Body of pancreas (tissue), 4 donors: ENCODE data around the gene CCDC43. TPM values are rescaled to one million over a fixed set of nuclear protein-coding genes. Genes with fewer than 3 reads are reported as not detected.
A peak's percentile ranks its signal among the peaks of the same experiment; 100 is the strongest.
"Not testable (repeated sequence)": the region's sequence is repeated elsewhere in the genome, so short reads cannot be mapped to it uniquely, and the experiment has no call there.

ENCODE experiments used
- ATAC-seq: fragments of 150-250 bp; one replicate; pipeline ENCODE4 v1.9.1; 2016
- DNase-seq, 4 donors: peaks; one replicate each; pipeline ENCODE4 v3.0.0-alpha.2; 2019
- H3K27ac ChIP-seq, 4 donors: fragments of 200-600 bp; sonication (generic); 1 replicate in 3 of 4; 2 replicates in 1 of 4; pipeline versions ENCODE4 v1.5.1 to v1.6.1; 2016 to 2019; ENCODE audit warnings: mild to moderate bottlenecking in 1 of 4, mixed read lengths in 1 of 4, moderate library complexity in 1 of 4
- H3K27me3 ChIP-seq, 2 donors: fragments of 200-600 bp; sonication (generic); one replicate each; pipeline ENCODE4 v1.6.0; 2016; ENCODE audit warnings: mild to moderate bottlenecking in 1 of 2
- H3K36me3 ChIP-seq, 2 donors: fragments of 200-600 bp; sonication (generic); replicated peaks in 1 of 2; 2 replicates each; pipeline ENCODE4 v1.5.1; 2016; ENCODE audit warnings: low read depth in 2 of 2; ENCODE audit not compliant: insufficient read depth in 1 of 2
- H3K4me1 ChIP-seq: fragments of 200-600 bp; sonication (generic); one replicate; pipeline ENCODE4 v1.6.0; 2016
- H3K4me3 ChIP-seq, 2 donors: fragments of 200-600 bp; sonication (generic); 1 replicate in 1 of 2; 2 replicates in 1 of 2; pipeline ENCODE4 v1.5.1; 2016 to 2019
- H3K9me3 ChIP-seq, 3 donors: fragments of 200-600 bp; sonication (generic); 1 replicate in 2 of 3; 2 replicates in 1 of 3; pipeline ENCODE4 v1.5.1; 2016
- POLR2A ChIP-seq, 3 donors: fragments of 450-650 bp; IDR thresholded peaks; one replicate each; pipeline ENCODE4 v1.6.1; 2016; ENCODE audit warnings: antibody characterized with exemption in 3 of 3, mild to moderate bottlenecking in 2 of 3
- WGBS, 2 donors: methylation state at CpG; one replicate each; pipeline ENCODE4 v1.1.5; 2017; 5-methylcytosine and 5-hydroxymethylcytosine counted together
- intact Hi-C: fragments of 100-400 bp; cut with DNase I; formaldehyde crosslinking; loops from one replicate; pipeline ENCODE4 v1.15.1; 2023
- total RNA-seq, 2 donors: library from RNA; depleted of rRNA; stranded (reverse); fragments of >200 nt; gene quantifications; one replicate each; pipeline ENCODE4 v1.1.0, GENCODE V29; 2016
- TF ChIP-seq, protein P1 (sequence below), 7 experiments: fragments of 450-650 bp in 4 of 7; fragments of 200-600 bp in 3 of 7; sonication (generic) in 3 of 7; IDR thresholded peaks; one replicate each; pipeline ENCODE4 v1.5.1; 2016 to 2019; ENCODE audit warnings: antibody characterized with exemption in 7 of 7

The CCDC43 gene
- total RNA-seq, 2 donors from 2014 or later = 5.9 to 7.0 TPM

DNA sequence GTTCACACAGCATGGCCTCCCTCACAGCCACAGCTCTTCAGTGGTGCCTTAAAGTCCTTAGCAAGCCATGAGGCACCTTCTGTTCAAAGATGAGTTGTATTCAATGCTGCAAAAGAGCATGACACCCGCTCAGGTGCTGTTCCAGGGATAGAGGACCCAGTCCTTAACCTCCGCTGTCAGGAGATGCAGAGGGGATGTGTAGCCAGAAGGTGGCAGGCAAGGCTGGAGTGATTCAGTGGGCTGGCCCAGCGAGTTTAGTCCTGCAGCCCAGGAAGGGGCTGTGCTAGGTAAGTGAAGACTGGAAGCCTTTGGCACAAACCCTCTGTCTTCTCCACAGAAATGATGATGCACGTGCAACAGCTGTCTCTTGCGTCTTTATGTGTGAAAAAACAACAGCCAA, 44.2 kb upstream of the CCDC43 start:
- H3K36me3 ChIP-seq = no peaks in the 10 kb centered on the region
- no peaks in the 10 kb centered on the region for H3K4me1 ChIP-seq
- ATAC-seq = no peak
- no peak overlapping the region for H3K27ac ChIP-seq
- TF ChIP-seq, protein P1, sequence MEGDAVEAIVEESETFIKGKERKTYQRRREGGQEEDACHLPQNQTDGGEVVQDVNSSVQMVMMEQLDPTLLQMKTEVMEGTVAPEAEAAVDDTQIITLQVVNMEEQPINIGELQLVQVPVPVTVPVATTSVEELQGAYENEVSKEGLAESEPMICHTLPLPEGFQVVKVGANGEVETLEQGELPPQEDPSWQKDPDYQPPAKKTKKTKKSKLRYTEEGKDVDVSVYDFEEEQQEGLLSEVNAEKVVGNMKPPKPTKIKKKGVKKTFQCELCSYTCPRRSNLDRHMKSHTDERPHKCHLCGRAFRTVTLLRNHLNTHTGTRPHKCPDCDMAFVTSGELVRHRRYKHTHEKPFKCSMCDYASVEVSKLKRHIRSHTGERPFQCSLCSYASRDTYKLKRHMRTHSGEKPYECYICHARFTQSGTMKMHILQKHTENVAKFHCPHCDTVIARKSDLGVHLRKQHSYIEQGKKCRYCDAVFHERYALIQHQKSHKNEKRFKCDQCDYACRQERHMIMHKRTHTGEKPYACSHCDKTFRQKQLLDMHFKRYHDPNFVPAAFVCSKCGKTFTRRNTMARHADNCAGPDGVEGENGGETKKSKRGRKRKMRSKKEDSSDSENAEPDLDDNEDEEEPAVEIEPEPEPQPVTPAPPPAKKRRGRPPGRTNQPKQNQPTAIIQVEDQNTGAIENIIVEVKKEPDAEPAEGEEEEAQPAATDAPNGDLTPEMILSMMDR (IDR thresholded peaks at IDR 0.05) = no peak
- no peak for TF ChIP-seq POLR2A (IDR thresholded peaks at IDR 0.05)
- no peak overlapping the region for H3K4me3 ChIP-seq
- DNase-seq = no peak
- H3K9me3 ChIP-seq = no peaks in the 10 kb centered on the region
- H3K27me3 ChIP-seq = no peaks in the 10 kb centered on the region
- intact Hi-C loops = no loop called here
- WGBS, 2 donors = 79 to 80% methylated on average over 3 to 5 of the region's 5 CpGs

DNA sequence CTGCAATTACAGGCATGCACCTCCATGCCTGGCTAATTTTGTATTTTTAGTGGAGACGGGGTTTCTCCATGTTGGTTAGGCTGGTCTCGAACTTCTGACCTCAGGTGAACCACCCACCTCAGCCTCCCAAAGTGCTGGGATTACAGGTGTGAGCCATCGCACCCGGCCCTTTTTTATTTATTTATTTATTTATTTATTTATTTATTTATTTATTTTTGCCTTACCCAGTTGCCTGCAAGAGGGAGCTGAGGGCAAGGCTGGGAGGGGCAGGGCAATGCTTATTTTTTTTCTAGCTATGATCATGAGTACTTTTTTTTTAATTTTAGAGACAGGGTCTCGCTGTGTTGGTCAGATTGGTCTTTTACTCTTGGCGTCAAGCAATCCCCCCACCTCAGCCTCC, 36.5 kb upstream of the CCDC43 start:
- DNase-seq, H3K4me3 ChIP-seq, H3K27ac ChIP-seq, H3K9me3 ChIP-seq, H3K36me3 ChIP-seq, ATAC-seq, H3K27me3 ChIP-seq, H3K4me1 ChIP-seq, intact Hi-C loops: not testable (repeated sequence)
- WGBS, 2 donors = 94 to 98% methylated on average over 5 to 6 of the region's 6 CpGs

DNA sequence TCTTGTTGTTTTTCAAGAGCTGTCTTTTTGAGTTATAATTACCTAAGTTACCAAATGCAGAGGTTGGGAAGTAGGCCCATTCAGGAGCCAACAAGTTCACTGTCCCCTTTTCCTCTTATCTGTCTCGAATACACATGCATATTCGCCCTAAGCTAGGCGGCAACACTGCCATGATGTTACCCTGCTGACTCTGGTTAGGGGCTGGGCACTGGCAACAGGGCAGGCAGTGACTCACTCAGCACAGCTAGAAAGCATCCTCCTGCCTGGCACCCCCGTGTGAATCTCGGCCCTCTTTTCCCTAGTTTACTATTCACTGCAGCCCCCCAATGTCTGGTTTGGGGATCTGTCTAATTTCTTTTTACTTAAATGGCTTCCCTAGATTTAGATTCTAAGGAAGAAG, 32.7 kb upstream of the CCDC43 start:
- ATAC-seq (no peak), DNase-seq (no peak)
- no peaks in the 10 kb centered on the region for H3K27me3 ChIP-seq
- H3K27ac ChIP-seq = no peak overlapping the region
- intact Hi-C loops = no loop called here
- H3K9me3 ChIP-seq = no peaks in the 10 kb centered on the region
- H3K4me1 ChIP-seq = no peaks in the 10 kb centered on the region
- no peak overlapping the region for H3K4me3 ChIP-seq
- 70 to 72% methylated on average over 5 of the region's 5 CpGs for WGBS, 2 donors
- H3K36me3 ChIP-seq = no peaks in the 10 kb centered on the region
- TF ChIP-seq POLR2A (IDR thresholded peaks at IDR 0.05) = no peak
- TF ChIP-seq, protein P1 (IDR thresholded peaks at IDR 0.05) = no peak

DNA sequence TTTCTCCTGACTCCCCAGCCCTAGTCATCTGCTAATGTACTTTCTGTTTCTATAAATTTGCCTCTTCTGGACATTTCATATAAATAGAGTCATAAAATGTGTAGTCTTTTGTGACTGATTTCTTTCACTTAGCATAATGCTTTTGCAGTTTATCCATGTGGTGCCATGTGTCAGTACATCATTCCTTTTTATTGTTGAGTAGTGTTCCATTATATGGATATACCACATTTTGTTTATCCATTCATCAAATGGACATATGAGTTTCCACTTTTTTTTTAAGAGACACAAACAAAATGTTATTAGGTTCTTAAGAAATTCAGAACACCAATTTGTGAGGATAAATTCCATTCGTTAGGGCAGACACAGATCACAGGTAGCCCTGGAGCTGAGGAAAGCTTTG, 29.9 kb upstream of the CCDC43 start:
- no peak for DNase-seq
- Histone ChIP-seq H3K4me1 (no peaks in the 10 kb centered on the region), H3K27ac (no peak overlapping the region), H3K9me3 (no peaks in the 10 kb centered on the region), H3K4me3 (no peak overlapping the region), H3K36me3 (no peaks in the 10 kb centered on the region), H3K27me3 (no peaks in the 10 kb centered on the region)
- TF ChIP-seq, protein P1 (IDR thresholded peaks at IDR 0.05) = no peak
- no peak for TF ChIP-seq POLR2A (IDR thresholded peaks at IDR 0.05)
- WGBS, 2 donors = 95 to 100% methylated on average over 1 of the region's 1 CpG
- ATAC-seq = no peak
- intact Hi-C loops = no loop called here

DNA sequence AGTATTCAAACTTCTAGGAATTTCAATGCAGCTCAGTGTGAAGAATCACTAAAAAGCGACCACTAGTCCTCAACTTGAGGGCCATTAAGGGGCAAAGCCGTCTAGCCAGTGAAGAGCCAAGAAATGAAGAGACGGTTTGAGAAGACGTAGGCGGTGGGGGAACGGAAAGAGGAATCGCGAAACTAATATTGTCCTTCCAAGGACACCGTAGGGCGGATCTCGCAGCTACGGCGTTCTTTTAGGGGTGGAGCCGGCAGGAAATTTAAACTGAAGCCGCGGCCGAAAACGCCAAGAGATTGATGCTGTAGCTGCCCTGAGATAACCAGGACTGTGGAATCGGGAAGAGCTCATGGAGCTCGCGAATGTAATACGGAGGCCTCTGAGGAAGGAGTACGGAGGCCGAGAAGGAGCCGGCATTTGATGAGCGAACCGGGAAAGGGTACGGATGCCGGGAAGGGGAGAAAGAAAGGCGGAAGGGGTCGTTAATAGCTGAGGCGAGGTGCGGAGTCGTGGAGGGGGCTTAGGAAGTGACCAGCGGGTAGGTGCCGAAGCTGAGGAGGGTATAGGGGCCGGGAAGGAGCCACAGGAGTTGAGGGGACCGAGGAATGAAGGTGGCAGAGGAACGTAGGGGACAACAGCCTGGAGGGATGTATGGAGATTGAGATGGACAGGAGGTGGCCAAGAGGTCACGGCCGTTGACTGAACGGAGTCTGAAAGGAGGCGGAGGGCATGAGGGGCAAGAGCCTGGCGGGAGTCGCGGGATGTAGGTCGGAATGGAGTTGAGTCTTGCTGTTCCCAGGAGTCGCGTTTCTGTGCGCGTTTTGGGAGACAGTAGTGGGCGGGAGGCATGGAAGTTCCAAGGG, 19.1 kb upstream of the CCDC43 start, which contains the start of gene DBF4B:
TSS of gene DBF4B (plus strand) at position 265 of the 863 bp plus-strand sequence. CDS start at position 421, 156 bp downstream.
- H3K27ac ChIP-seq = peak within 1 kb of the TSS in 3 of 4 donors; percentile 45 to 74 (median 64)
- intact Hi-C loops = no loop called here
- no peaks in the 10 kb centered on the region for H3K9me3 ChIP-seq
- no peaks in the 10 kb centered on the region for H3K27me3 ChIP-seq
- ATAC-seq (peak; percentile 88), DNase-seq (peak; percentile 79 to 84 (median 81))
- WGBS, 2 donors = 0 to 1% methylated on average over 52 of the region's 52 CpGs
- H3K4me3 ChIP-seq = peak within 1 kb of the TSS; percentile 42 to 92
- TF ChIP-seq, protein P1 (IDR thresholded peaks at IDR 0.05) = peak in 1 of 7 experiments; percentile 14
- TF ChIP-seq POLR2A (IDR thresholded peaks at IDR 0.05) = peak in 2 of 3 donors; percentile 32 to 33
- peaks cover 13% of the 10 kb centered on the region for H3K4me1 ChIP-seq
- H3K36me3 ChIP-seq = no peaks in the 10 kb centered on the region
